GM12878 (cell line): ENCODE data around the gene SOX10. TPM values are rescaled to one million over a fixed set of nuclear protein-coding genes. Genes with fewer than 3 reads are reported as not detected.

Source experiments
- ATAC-seq: fragments of 200-7000 bp; cut with Tn5 transposase; 3 replicates; pipeline ENCODE4 v1.9.1; 2020; ENCODE audit warnings: mild to moderate bottlenecking, moderate library complexity
- BruUV-seq: library from RNA; stranded (reverse); fragments of 400-500 nt; replicated peaks from 2 replicates; lab custom pipeline; 2021; lab: Mats Ljungman, UMichigan
- CTCF ChIA-PET: fragments of 300-600 bp; sonication (Branson Sonifier 250); formaldehyde crosslinking; extraction: SDS; loops from one replicate; lab custom pipeline; 2021; ENCODE audit warnings: inconsistent platforms; lab: Yijun Ruan, JAX
- POLR2A ChIA-PET: fragments of 350-600 bp; formaldehyde crosslinking; extraction: SDS; loops from one replicate; lab custom pipeline; 2021; ENCODE audit warnings: inconsistent platforms; lab: Charles Lee
- RAD21 ChIA-PET: fragments of 300-600 bp; sonication (Branson Sonifier 250); formaldehyde crosslinking; loops from one replicate; lab custom pipeline; 2023; ENCODE audit warnings: antibody characterized with exemption; ENCODE audit not compliant: unreplicated experiment; lab: Charles Lee
- SMC1A ChIA-PET: fragments of 300-600 bp; sonication (Branson Sonifier 250); formaldehyde crosslinking; loops from one replicate; lab custom pipeline; 2023; ENCODE audit not compliant: unreplicated experiment, uncharacterized antibody; lab: Charles Lee
- DNase-seq: peaks from one replicate; pipeline ENCODE4 v3.0.0-alpha.2; 2011; ENCODE audit warnings: low read depth, low spot score
- FAIRE-seq: peaks from 3 replicates; lab custom pipeline; 2011; peaks lifted over from hg19 to GRCh38; lab: Jason Lieb, UNC
- H2AFZ ChIP-seq: 2 replicates; pipeline ENCODE4 v1.6.0; 2011; ENCODE audit warnings: low read depth, low read length, control low read depth; ENCODE audit not compliant: control insufficient read depth
- H3K27ac ChIP-seq: 2 replicates; pipeline ENCODE4 v1.5.1; 2011; ENCODE audit warnings: control low read depth; ENCODE audit not compliant: control insufficient read depth, insufficient read depth
- H3K27me3 ChIP-seq, 2 experiments: replicated peaks in 1 of 2; 2 replicates each; pipeline versions ENCODE4 v1.6.0 to v1.6.1; 2011; ENCODE audit warnings: low read length in 1 of 2; ENCODE audit not compliant: control insufficient read depth in 2 of 2, insufficient read depth in 2 of 2
- H3K36me3 ChIP-seq, 2 experiments: 2 replicates each; pipeline ENCODE4 v1.5.1; 2011; ENCODE audit warnings: low read length in 1 of 2; ENCODE audit not compliant: control insufficient read depth in 2 of 2, insufficient read depth in 2 of 2
- H3K4me1 ChIP-seq: 2 replicates; pipeline ENCODE4 v1.6.1; 2011; ENCODE audit warnings: mild to moderate bottlenecking, low read length, moderate library complexity, mixed read lengths; ENCODE audit not compliant: control insufficient read depth, insufficient read depth
- H3K4me2 ChIP-seq: 2 replicates; pipeline ENCODE4 v1.6.0; 2011; ENCODE audit warnings: control low read depth; ENCODE audit not compliant: control insufficient read depth, insufficient read depth
- H3K4me3 ChIP-seq: fragments of 200-600 bp; sonication (generic); 2 replicates; pipeline ENCODE4 v1.5.1; 2016
- H3K79me2 ChIP-seq: 2 replicates; pipeline ENCODE4 v1.6.0; 2011; ENCODE audit warnings: low read length; ENCODE audit not compliant: control insufficient read depth, insufficient read depth
- H3K9ac ChIP-seq: 2 replicates; pipeline ENCODE4 v1.8.0; 2011; ENCODE audit warnings: low read length, control low read depth, mixed read lengths; ENCODE audit not compliant: control insufficient read depth, insufficient read depth
- H3K9me3 ChIP-seq: replicated peaks from 3 replicates; pipeline ENCODE4 v1.5.1; 2011; ENCODE audit warnings: mild to moderate bottlenecking, low read length; ENCODE audit not compliant: control insufficient read depth, insufficient read depth
- H4K20me1 ChIP-seq: 2 replicates; pipeline ENCODE4 v1.6.0; 2011; ENCODE audit not compliant: control insufficient read depth, insufficient read depth
- E4F1 ChIP-seq: fragments of 450-650 bp; IDR thresholded peaks from 2 replicates; pipeline ENCODE4 v1.6.1; 2018; ENCODE audit warnings: borderline replicate concordance, mild to moderate bottlenecking; ENCODE audit not compliant: partially characterized antibody
- JUNB ChIP-seq: IDR thresholded peaks from 2 replicates; pipeline ENCODE4 v1.6.1; 2016; ENCODE audit warnings: antibody characterized with exemption, mild to moderate bottlenecking
- MAX ChIP-seq: IDR thresholded peaks from 2 replicates; pipeline ENCODE4 v1.6.1; 2012; ENCODE audit warnings: low read depth, low read length, improper control_type of control experiment
- MEF2B ChIP-seq: fragments of 450-650 bp; IDR thresholded peaks from 2 replicates; pipeline ENCODE4 v1.6.1; 2018; ENCODE audit warnings: mild to moderate bottlenecking, moderate library complexity; ENCODE audit not compliant: partially characterized antibody, poor library complexity, severe bottlenecking
- NRF1 ChIP-seq: conservative IDR thresholded peaks from 2 replicates; pipeline ENCODE4 v1.6.1; 2011; ENCODE audit warnings: mild to moderate bottlenecking, low read depth, low read length, improper control_type of control experiment
- RAD51 ChIP-seq: fragments of 450-650 bp; IDR thresholded peaks from 2 replicates; pipeline ENCODE4 v1.6.1; 2016; ENCODE audit warnings: moderate library complexity, mild to moderate bottlenecking, inconsistent platforms
- RCOR1 ChIP-seq: conservative IDR thresholded peaks from 2 replicates; pipeline ENCODE4 v1.6.1; 2012; ENCODE audit warnings: low read depth, low read length, improper control_type of control experiment
- RFX5 ChIP-seq: IDR thresholded peaks from 2 replicates; pipeline ENCODE4 v1.6.1; 2011; ENCODE audit warnings: low read depth, low read length, improper control_type of control experiment
- SMAD1 ChIP-seq: fragments of 450-650 bp; IDR thresholded peaks from 2 replicates; pipeline ENCODE4 v1.6.1; 2018; ENCODE audit warnings: mild to moderate bottlenecking, low read depth; ENCODE audit not compliant: partially characterized antibody
- ZNF384 ChIP-seq: IDR thresholded peaks from 2 replicates; pipeline ENCODE4 v1.6.1; 2012; ENCODE audit warnings: low read depth, mild to moderate bottlenecking, low read length, improper control_type of control experiment, borderline replicate concordance
- WGBS: methylation state at CpG from one replicate; pipeline ENCODE4 v1.1.6; 2016; ENCODE audit warnings: low lambda C conversion rate; ENCODE audit not compliant: insufficient replicate concordance, insufficient coverage; ENCODE audit errors: missing lambda C conversion rate; 5-methylcytosine and 5-hydroxymethylcytosine counted together
- in situ Hi-C: fragments of 300-500 bp; cut with MboI; formaldehyde crosslinking; loops from 9 replicates; pipeline ENCODE4 v1.14.3; 2018; ENCODE audit warnings: mixed read lengths
- intact Hi-C: fragments of 100-400 bp; cut with micrococcal nuclease; formaldehyde crosslinking; loops from one replicate; pipeline ENCODE4 v1.14.2; 2022; ENCODE audit not compliant: unreplicated experiment
- polyA plus RNA-seq, 11 experiments: library from polyadenylated mRNA; depleted of rRNA in 4 of 11; unstranded in 6 of 11; stranded (reverse) in 5 of 11; fragments of >200 nt; fragmentation: Nextera tagmentation in 4 of 11; fragmentation: Illumina TruSeq in 1 of 11; extraction: Ambion mirVana in 4 of 11; extraction: Trizol in 1 of 11; gene quantifications; 1 replicate in 1 of 11; 2 replicates in 10 of 11; pipeline versions ENCODE4 v1.2.1 to v1.2.3, GENCODE V29; 2011 to 2016; ENCODE audit warnings: inconsistent platforms in 2 of 11, missing spikeins in 2 of 11, low read depth in 1 of 11
- total RNA-seq, 4 experiments: library from RNA; depleted of rRNA in 3 of 4; stranded (reverse); fragments of >200 nt in 3 of 4; fragmentation: Illumina TruSeq in 1 of 4; extraction: Trizol in 1 of 4; gene quantifications; 2 replicates each; pipeline versions ENCODE4 v1.2.1 to v1.2.3, GENCODE V29; 2013 to 2021

The SOX10 gene
- total and polyA plus RNA-seq, 10 of the 15 experiments (the other 5 are each of a cell fraction or from before 2014, with no cell fraction given): 0.05 TPM; not detected in 9

- TF ChIP-seq RFX5 (no peak), E4F1 (no peak), RCOR1 (no peak), JUNB (no peak), RAD51 (no peak)
- TF ChIP-seq, all 136 proteins: peak for 0
Measured at GRCh38 chr22:37971475-37972434, 12.6 kb downstream of the SOX10 start (continued).

- FAIRE-seq (no peak), DNase-seq (no peak), ATAC-seq (no peak)
- H3K27ac ChIP-seq: no peak overlapping the region
- WGBS: 95% methylated on average over 4 of the region's 4 CpGs
- no peak overlapping the region for H3K9ac ChIP-seq
- H2AFZ ChIP-seq: no peak overlapping the region
- POLR2A ChIA-PET: interaction anchor here (0.6 kb wide), 1 partner anchor 172 kb away, joined by 3 read pairs; no protein-coding TSS in a partner anchor
- in situ Hi-C loops (no loop called here), intact Hi-C loops (no loop called here)
- no peaks in the 10 kb centered on the region for H3K9me3 ChIP-seq
- no peaks in the 10 kb centered on the region for H3K4me1 ChIP-seq
- RAD21 ChIA-PET: no interaction called here
- CTCF ChIA-PET: interaction anchor here (1.6 kb wide), 1 partner anchor 153 kb away, joined by 3 read pairs; no protein-coding TSS in a partner anchor
- H3K27me3 ChIP-seq: no peaks in the 10 kb centered on the region
- BruUV-seq: no TSS peak
- H3K4me3 ChIP-seq: no peak overlapping the region
- no peak overlapping the region for H3K4me2 ChIP-seq
- H3K79me2 ChIP-seq: no peaks in the 10 kb centered on the region
- TF ChIP-seq ZNF384 (no peak), MEF2B (no peak), MAX (no peak), NRF1 (no peak), SMAD1 (no peak)
- SMC1A ChIA-PET: interaction anchor here (1.2 kb wide), 1 partner anchor 17 kb away, joined by 4 read pairs; the partner anchor contains the start of genes C22orf23 and POLR2F
- no peaks in the 10 kb centered on the region; the same call in 1 of the 2 replicates for H4K20me1 ChIP-seq
- H3K36me3 ChIP-seq: peaks cover 13 to 17% of the 10 kb centered on the region in 2 experiments; a peak in 3 of 4 replicates
Measured at GRCh38 chr22:37970864-37971263, 13.5 kb downstream of the SOX10 start.
